Activated naive CD8-positive, alpha-beta T cell treated with anti-CD3 and anti-CD28 coated beads, Interleukin-2, amount 10 ng/mL, durations not matched to agents 7 days and 5 days (primary cell): Measurements from ENCODE around the gene GRIP1. TPM values are rescaled to one million over a fixed set of nuclear protein-coding genes. Genes with fewer than 3 reads are reported as not detected.
A peak's percentile ranks its signal among the peaks of the same experiment; 100 is the strongest.

Experiments
- ATAC-seq: fragments of 150-1000 bp; cut with Tn5 transposase; one replicate; pipeline ENCODE4 v1.10.0; 2021; ENCODE audit warnings: low read depth, moderate library complexity
- POLR2A ChIA-PET: fragments of 350-600 bp; sonication (Branson Sonifier 250); formaldehyde crosslinking; loops from one replicate; lab custom pipeline; 2021; ENCODE audit warnings: antibody characterized with exemption; lab: Charles Lee
- DNase-seq: peaks from one replicate; pipeline ENCODE4 v3.0.0; 2021
- H3K27ac Mint-ChIP-seq: one replicate; pipeline ENCODE4 v1.8.0; 2022; ENCODE audit warnings: mild to moderate bottlenecking, mixed read lengths
- H3K27me3 Mint-ChIP-seq: one replicate; pipeline ENCODE4 v1.8.0; 2022; ENCODE audit warnings: mild to moderate bottlenecking, moderate library complexity, mixed read lengths
- H3K36me3 Mint-ChIP-seq: one replicate; pipeline ENCODE4 v1.8.0; 2021; ENCODE audit warnings: mild to moderate bottlenecking, mixed read lengths
- H3K4me1 Mint-ChIP-seq: one replicate; pipeline ENCODE4 v1.8.0; 2021; ENCODE audit warnings: mixed read lengths
- H3K4me3 Mint-ChIP-seq: one replicate; pipeline ENCODE4 v1.8.0; 2022; ENCODE audit warnings: mild to moderate bottlenecking, moderate library complexity, mixed read lengths
- H3K9me3 Mint-ChIP-seq: one replicate; pipeline ENCODE4 v1.8.0; 2021; ENCODE audit warnings: mixed read lengths
- total RNA-seq, 2 experiments: library from RNA; stranded (reverse); gene quantifications; one replicate each; pipeline ENCODE4 v1.2.3, GENCODE V29; 2021

Gene GRIP1
- total RNA-seq, 2 experiments from 2014 or later = 0.34 to 1.8 TPM

GRCh38 chr12:66375560-66375959, 303.3 kb downstream of the GRIP1 start:
- POLR2A ChIA-PET = no interaction called here
- Mint-ChIP-seq H3K4me3 (no peak overlapping the region), H3K27ac (no peak overlapping the region), H3K9me3 (no peaks in the 10 kb centered on the region), H3K36me3 (peaks cover 5% of the 10 kb centered on the region), H3K4me1 (peaks cover 2% of the 10 kb centered on the region), H3K27me3 (no peaks in the 10 kb centered on the region)
- DNase-seq (no peak), ATAC-seq (no peak)

DNA sequence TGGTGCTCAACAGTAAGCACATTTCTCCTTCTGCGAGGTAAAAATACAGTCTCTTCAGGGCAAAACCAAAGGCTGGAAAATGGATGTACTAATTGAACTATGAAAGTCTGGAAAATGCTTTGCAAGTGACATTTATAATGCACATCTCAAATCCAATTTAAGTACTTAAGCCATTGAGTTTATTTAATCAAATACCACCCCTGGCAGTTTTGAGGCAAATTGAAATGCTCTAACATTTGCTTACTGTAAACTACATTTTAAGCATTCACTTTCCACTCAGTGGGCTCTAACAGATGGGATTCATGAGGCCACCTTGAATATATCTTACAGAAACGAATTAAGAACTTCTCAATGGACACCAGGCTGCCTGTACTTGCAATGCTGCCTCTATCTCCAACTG, 306.9 kb downstream of the GRIP1 start:
- DNase-seq = no peak
- H3K9me3 Mint-ChIP-seq = no peaks in the 10 kb centered on the region
- no peak overlapping the region for H3K27ac Mint-ChIP-seq
- POLR2A ChIA-PET = interaction anchor here (0.6 kb wide), 1 partner anchor 30 kb away, joined by 4 read pairs; no protein-coding TSS in a partner anchor
- no peaks in the 10 kb centered on the region for H3K4me1 Mint-ChIP-seq
- ATAC-seq = no peak
- H3K36me3 Mint-ChIP-seq = peaks cover 5% of the 10 kb centered on the region
- no peak overlapping the region for H3K4me3 Mint-ChIP-seq
- no peaks in the 10 kb centered on the region for H3K27me3 Mint-ChIP-seq

DNA sequence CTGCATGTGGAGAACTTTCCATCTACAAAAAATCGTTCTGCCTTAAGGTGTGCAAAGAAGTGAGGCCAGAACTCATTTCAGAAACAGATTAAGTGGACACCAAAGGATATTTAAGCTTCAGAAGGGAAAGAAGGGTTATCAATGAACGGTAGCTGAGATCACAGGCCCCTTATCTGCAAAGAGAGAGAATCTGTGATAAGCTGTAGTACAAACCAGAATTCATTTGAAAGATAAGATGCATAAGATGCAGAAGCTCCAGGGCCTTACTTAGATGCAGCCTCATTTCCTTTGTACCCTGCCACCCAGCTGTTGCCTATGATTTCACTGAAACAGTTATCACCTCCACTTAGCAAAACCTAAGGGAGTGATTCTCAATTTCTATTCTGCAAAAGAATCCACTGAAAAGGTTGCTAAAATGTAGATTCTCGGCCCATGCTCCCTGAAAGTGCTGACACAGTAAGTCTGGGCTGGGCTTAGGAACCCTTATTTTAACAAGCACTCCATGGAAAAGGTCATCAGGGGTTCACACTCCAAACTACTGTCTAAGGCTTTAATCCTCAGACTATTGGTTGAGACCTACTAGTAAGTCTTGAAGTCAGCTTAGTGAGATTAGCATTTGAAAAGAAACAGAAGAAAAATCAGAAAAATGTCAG, 311.7 kb downstream of the GRIP1 start:
- POLR2A ChIA-PET = no interaction called here
- ATAC-seq = no peak

DNA sequence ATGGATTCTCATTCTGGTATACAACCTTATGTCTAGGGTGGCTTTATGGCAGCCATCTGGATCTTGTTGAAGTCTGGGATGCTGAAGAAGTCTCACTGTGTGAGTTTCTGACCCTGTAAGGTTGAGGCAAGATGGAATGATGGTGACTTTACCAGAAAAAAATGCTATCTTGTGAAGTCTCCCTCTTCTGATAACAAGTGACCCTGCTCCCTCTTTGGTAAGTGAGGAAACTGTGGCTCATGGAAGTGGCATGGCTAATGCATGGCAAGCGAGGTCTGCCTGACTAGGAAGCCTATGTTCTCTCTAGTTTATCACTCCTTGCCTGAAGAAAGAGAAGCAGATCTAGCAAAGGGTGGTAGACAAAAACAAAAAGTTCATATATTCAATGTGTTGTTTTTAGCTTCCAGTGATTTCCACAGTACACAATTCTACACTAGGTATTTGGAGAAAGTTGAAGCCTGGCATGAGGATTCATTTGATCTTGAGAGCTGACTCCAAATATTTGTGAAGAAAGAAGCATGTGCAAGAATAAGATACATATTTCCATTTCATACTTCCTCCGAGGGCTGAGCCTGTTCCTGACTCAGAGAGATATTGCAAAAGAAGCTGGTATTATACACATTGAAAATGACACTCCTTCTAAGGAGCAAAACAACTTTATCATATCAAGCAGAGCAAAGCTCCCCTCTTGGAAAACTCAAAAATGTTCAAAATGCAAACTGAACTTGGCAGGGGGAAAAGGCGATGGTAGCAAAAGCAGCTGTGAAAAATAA, 313.0 kb downstream of the GRIP1 start:
- Mint-ChIP-seq H3K36me3 (peaks cover 5% of the 10 kb centered on the region), H3K4me3 (no peak overlapping the region), H3K27me3 (no peaks in the 10 kb centered on the region), H3K27ac (no peak overlapping the region), H3K9me3 (no peaks in the 10 kb centered on the region), H3K4me1 (no peaks in the 10 kb centered on the region)
- POLR2A ChIA-PET = interaction anchor here (0.7 kb wide), 1 partner anchor 146 kb away, joined by 3 read pairs; no protein-coding TSS in a partner anchor
- no peak for DNase-seq
- no peak for ATAC-seq

More for the DNA sequence above, 311.7 kb downstream of the GRIP1 start:
- no peaks in the 10 kb centered on the region for H3K4me1 Mint-ChIP-seq
- no peak overlapping the region for H3K27ac Mint-ChIP-seq
- no peak overlapping the region for H3K4me3 Mint-ChIP-seq
- no peak for DNase-seq
- no peaks in the 10 kb centered on the region for H3K9me3 Mint-ChIP-seq
- H3K27me3 Mint-ChIP-seq = no peaks in the 10 kb centered on the region
- H3K36me3 Mint-ChIP-seq = peaks cover 5% of the 10 kb centered on the region

GRCh38 chr12:66361703-66362102, 317.2 kb downstream of the GRIP1 start:
- peaks cover 1% of the 10 kb centered on the region for H3K9me3 Mint-ChIP-seq
- no peak overlapping the region for H3K27ac Mint-ChIP-seq
- H3K4me3 Mint-ChIP-seq = no peak overlapping the region
- no peaks in the 10 kb centered on the region for H3K27me3 Mint-ChIP-seq
- POLR2A ChIA-PET = no interaction called here
- peaks cover 4% of the 10 kb centered on the region for H3K36me3 Mint-ChIP-seq
- ATAC-seq (no peak), DNase-seq (no peak)
- H3K4me1 Mint-ChIP-seq = peaks cover 1% of the 10 kb centered on the region

DNA sequence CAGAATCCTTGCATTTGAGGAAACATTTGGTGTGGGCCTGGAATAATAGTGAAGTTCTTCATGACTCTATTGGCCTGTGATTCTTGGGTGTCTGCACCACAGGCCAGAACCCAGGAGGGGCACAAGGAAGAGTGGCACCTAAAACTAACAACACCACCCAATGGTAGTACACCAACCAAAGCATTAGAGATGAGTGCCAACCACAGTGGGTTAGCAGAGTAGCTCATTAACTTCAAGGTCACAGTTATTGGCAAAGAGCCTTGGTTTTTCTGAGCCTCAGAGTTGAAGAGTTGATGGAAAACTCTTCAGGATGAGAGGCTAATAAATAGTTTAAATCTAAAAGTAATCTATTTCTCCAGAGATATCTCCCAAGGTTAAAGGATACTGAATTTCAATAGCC, 319.6 kb downstream of the GRIP1 start:
- no peak for ATAC-seq
- Mint-ChIP-seq H3K4me1 (peaks cover 1% of the 10 kb centered on the region), H3K36me3 (peaks cover 4% of the 10 kb centered on the region), H3K4me3 (no peak overlapping the region), H3K9me3 (peaks cover 1% of the 10 kb centered on the region), H3K27me3 (no peaks in the 10 kb centered on the region), H3K27ac (no peak overlapping the region)
- DNase-seq = no peak
- POLR2A ChIA-PET = no interaction called here

DNA sequence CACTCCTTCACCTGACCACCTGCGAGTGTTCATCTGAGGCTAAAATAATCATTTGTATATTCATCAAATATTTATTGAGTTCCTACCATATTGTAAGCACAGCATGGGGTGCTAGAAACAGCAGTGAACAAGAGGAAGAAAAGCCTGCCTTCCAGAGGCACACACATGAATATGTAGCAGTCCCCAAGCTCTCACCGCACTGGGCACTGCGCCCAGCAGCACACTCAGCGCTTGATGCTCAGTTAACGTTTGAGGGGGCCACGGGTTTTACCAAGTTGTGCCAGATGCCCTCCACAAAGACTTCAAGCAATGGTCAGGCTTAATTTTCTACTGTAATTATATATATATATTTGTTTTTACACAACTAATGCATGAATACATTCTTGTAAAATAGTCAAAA, 324.6 kb downstream of the GRIP1 start:
- peaks cover 5% of the 10 kb centered on the region for H3K4me1 Mint-ChIP-seq
- H3K9me3 Mint-ChIP-seq = peaks cover 1% of the 10 kb centered on the region
- DNase-seq (no peak), ATAC-seq (no peak)
- H3K36me3 Mint-ChIP-seq = peaks cover 6% of the 10 kb centered on the region
- H3K27ac Mint-ChIP-seq = no peak overlapping the region
- H3K4me3 Mint-ChIP-seq = no peak overlapping the region
- H3K27me3 Mint-ChIP-seq = no peaks in the 10 kb centered on the region
- POLR2A ChIA-PET = no interaction called here

DNA sequence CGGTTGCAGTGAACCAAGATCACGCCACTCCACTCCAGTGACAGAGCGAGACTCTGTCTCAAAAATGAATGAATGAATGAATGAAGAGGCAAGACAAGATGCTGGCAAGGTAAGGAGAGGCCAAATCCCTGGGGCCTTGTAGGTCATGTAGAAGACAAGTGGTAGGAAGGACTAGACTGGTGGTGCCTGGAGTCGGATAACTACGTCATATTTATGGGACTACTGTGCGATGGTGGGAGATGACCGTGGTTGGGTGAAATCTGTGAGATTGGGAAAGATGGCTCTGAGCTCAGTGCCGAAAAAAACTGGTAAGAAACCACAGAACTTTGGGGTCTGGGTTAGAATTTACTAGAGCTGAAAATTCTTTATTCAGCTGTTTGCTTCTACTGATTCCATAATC, 326.0 kb downstream of the GRIP1 start:
- Mint-ChIP-seq H3K36me3 (peaks cover 16% of the 10 kb centered on the region), H3K27me3 (no peaks in the 10 kb centered on the region), H3K9me3 (no peaks in the 10 kb centered on the region), H3K27ac (no peak overlapping the region), H3K4me3 (no peak overlapping the region), H3K4me1 (peaks cover 5% of the 10 kb centered on the region)
- ATAC-seq (no peak), DNase-seq (no peak)
- POLR2A ChIA-PET = interaction anchor here (0.6 to 0.7 kb wide), 2 partner anchors 74 to 244 kb away, joined by 3 to 4 read pairs; no protein-coding TSS in a partner anchor

DNA sequence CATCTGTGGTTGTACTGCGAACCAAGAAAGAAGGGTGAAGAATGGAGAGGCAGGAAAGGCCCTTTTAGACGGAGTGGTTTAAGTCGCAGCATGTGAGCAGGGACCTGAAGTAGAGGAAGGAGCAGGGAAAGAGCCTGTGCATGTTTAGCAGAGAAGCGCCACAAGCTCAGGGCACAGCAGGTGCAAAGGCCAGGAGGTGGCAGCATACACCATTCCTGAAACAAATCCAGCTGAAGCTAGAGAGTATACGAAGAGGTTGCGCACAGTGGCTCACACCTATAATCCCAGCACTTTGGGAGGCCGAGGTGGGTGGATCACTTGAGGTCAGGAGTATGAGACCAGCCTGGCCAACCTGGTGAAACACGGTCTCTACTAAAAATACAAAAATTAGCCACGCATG, 326.7 kb downstream of the GRIP1 start:
- DNase-seq (no peak), ATAC-seq (no peak)
- Mint-ChIP-seq H3K4me3 (no peak overlapping the region), H3K4me1 (peaks cover 4% of the 10 kb centered on the region), H3K36me3 (peaks cover 16% of the 10 kb centered on the region), H3K9me3 (no peaks in the 10 kb centered on the region), H3K27ac (no peak overlapping the region), H3K27me3 (no peaks in the 10 kb centered on the region)
- POLR2A ChIA-PET = interaction anchor here (0.7 kb wide), 1 partner anchor 74 kb away, joined by 4 read pairs; no protein-coding TSS in a partner anchor

DNA sequence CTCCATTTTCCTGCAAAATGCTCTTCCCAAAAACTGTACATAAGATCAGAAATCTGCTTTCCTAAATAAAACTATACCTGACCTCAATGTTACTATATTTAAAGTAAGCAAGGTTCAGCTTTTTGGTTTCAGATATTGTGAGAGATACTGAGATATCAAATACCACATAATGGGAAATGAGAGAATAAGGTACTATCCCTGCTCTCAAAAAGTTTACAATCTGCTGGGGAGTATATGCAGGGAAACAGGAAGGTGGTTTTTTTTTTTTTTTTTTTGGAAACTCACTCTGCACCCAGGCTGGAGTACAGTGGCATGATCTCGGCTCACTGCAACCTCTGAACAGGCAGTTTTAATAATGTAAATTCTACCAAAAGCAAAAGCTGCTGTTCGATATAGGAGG, 327.6 kb downstream of the GRIP1 start:
- no peak for ATAC-seq
- H3K27me3 Mint-ChIP-seq = no peaks in the 10 kb centered on the region
- POLR2A ChIA-PET = no interaction called here
- H3K36me3 Mint-ChIP-seq = peaks cover 16% of the 10 kb centered on the region
- H3K4me3 Mint-ChIP-seq = no peak overlapping the region
- no peak for DNase-seq
- H3K4me1 Mint-ChIP-seq = peaks cover 4% of the 10 kb centered on the region
- no peak overlapping the region for H3K27ac Mint-ChIP-seq
- no peaks in the 10 kb centered on the region for H3K9me3 Mint-ChIP-seq

GRCh38 chr12:66345956-66346355, 332.9 kb downstream of the GRIP1 start:
- no peaks in the 10 kb centered on the region for H3K27me3 Mint-ChIP-seq
- ATAC-seq (no peak), DNase-seq (no peak)
- peaks cover 17% of the 10 kb centered on the region for H3K9me3 Mint-ChIP-seq
- H3K4me1 Mint-ChIP-seq = peaks cover 15% of the 10 kb centered on the region
- POLR2A ChIA-PET = no interaction called here
- H3K4me3 Mint-ChIP-seq = no peak overlapping the region
- peak overlapping the region; percentile 9 for H3K27ac Mint-ChIP-seq
- peaks cover 63% of the 10 kb centered on the region for H3K36me3 Mint-ChIP-seq

- no peak for ATAC-seq
- H3K27me3 Mint-ChIP-seq = no peaks in the 10 kb centered on the region
- peaks cover 18% of the 10 kb centered on the region for H3K9me3 Mint-ChIP-seq
- peaks cover 15% of the 10 kb centered on the region for H3K4me1 Mint-ChIP-seq
- no peak for DNase-seq
- no peak overlapping the region for H3K4me3 Mint-ChIP-seq
- POLR2A ChIA-PET = no interaction called here
- H3K36me3 Mint-ChIP-seq = peaks cover 71% of the 10 kb centered on the region
- H3K27ac Mint-ChIP-seq = no peak overlapping the region
Measured at GRCh38 chr12:66345212-66345611, 333.7 kb downstream of the GRIP1 start.

GRCh38 chr12:66341126-66341525, 337.8 kb downstream of the GRIP1 start:
- H3K27ac Mint-ChIP-seq = no peak overlapping the region
- H3K27me3 Mint-ChIP-seq = no peaks in the 10 kb centered on the region
- peaks cover 77% of the 10 kb centered on the region for H3K36me3 Mint-ChIP-seq
- H3K4me3 Mint-ChIP-seq = no peak overlapping the region
- DNase-seq (no peak), ATAC-seq (no peak)
- peaks cover 11% of the 10 kb centered on the region for H3K4me1 Mint-ChIP-seq
- POLR2A ChIA-PET = no interaction called here
- H3K9me3 Mint-ChIP-seq = peaks cover 24% of the 10 kb centered on the region

- peaks cover 9% of the 10 kb centered on the region for H3K4me1 Mint-ChIP-seq
- no peak overlapping the region for H3K4me3 Mint-ChIP-seq
- H3K27ac Mint-ChIP-seq = no peak overlapping the region
- POLR2A ChIA-PET = no interaction called here
- no peak for ATAC-seq
- peaks cover 24% of the 10 kb centered on the region for H3K9me3 Mint-ChIP-seq
- H3K36me3 Mint-ChIP-seq = peaks cover 68% of the 10 kb centered on the region
- no peaks in the 10 kb centered on the region for H3K27me3 Mint-ChIP-seq
- no peak for DNase-seq
Measured at GRCh38 chr12:66340131-66340530, 338.7 kb downstream of the GRIP1 start.
